Measurements from ENCODE around the gene DYNLRB1.

GRCh38 chr20:34560614-34561013, 44.4 kb downstream of the DYNLRB1 start:
- TF ChIP-seq CTCF (IDR thresholded peaks at IDR 0.05) (no peak), POLR2A (IDR thresholded peaks at IDR 0.05) (no peak), EP300 (IDR thresholded peaks at IDR 0.05) (no peak), POLR2AphosphoS5 (IDR thresholded peaks at IDR 0.05) (no peak)
